ENCODE data around the gene TMEM204.
"Not testable (repeated sequence)": the region's sequence is repeated elsewhere in the genome, so short reads cannot be mapped to it uniquely, and the experiment has no call there.

Gene TMEM204

GRCh38 chr16:1559446-1559975, 26.0 kb downstream of the TMEM204 start:
- DNase-seq = peak in 2 of 5 experiments; percentile 18 to 76

DNA sequence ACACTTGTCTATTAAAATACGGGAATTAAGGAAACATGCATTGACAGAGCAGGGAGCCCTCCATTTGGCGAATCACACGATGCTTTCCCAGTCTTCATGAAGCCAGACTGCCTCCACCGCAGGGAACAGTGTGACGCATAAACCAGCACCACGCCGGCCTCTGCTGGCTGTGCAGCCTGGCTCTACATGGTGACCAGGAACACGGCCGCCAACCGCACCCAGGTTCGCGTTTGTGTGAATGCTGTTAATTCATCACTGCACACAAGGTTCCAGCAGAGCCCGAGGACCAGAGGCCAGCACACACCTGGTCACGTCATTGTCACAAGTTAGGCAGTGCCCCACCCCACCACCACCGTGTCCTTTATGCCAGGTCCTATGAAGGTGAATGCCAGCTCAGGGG, 26.7 kb downstream of the TMEM204 start:
- DNase-seq = no peak

GRCh38 chr16:1560866-1561265, 27.4 kb downstream of the TMEM204 start:
- DNase-seq = no peak

- DNase-seq = no peak
Measured at GRCh38 chr16:1561266-1561665, 27.8 kb downstream of the TMEM204 start.

DNA sequence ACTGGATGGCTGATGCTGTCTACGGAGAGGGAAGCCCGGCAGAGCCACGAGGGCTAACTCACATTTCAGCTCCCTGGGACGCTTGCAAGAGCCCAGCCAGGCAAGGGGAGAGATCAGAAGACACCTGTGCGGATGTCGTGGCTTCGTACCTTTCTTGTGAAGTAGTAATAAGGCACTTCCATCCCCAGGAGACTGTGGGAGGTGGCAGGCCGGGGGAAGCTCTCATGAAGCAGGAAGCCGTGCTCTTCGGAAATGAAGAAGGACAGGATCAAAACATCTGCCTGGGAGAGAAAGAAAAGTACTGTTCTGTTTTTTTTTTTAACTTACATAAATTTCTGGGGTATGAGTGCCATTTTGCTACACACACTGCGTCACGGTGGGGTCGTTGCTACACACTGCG, 28.4 kb downstream of the TMEM204 start:
- DNase-seq = no peak

- DNase-seq = no peak
Measured at GRCh38 chr16:1563786-1564185, 30.3 kb downstream of the TMEM204 start.

DNA sequence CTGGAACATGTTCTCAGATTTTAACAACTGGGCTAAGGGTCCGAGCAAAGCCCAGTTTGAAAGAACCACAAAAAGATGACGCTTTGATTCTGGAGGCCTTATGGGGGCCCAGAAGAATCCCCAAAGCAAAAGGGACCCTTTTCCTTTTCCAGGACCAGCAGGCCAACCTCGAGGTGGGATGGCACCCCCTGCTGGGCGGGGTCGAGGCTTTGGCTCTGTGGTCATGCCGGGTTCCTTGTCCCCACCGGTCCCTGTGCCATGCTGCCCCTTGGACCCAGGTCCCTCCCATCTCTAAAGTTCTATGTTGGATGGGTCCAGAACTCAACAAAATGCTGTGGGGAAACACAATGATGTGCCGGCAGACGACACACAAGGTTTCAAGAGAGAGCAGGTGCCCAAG, 30.9 kb downstream of the TMEM204 start:
- DNase-seq = no peak

- no peak for DNase-seq
Measured at GRCh38 chr16:1565083-1565805, 31.8 kb downstream of the TMEM204 start.

DNA sequence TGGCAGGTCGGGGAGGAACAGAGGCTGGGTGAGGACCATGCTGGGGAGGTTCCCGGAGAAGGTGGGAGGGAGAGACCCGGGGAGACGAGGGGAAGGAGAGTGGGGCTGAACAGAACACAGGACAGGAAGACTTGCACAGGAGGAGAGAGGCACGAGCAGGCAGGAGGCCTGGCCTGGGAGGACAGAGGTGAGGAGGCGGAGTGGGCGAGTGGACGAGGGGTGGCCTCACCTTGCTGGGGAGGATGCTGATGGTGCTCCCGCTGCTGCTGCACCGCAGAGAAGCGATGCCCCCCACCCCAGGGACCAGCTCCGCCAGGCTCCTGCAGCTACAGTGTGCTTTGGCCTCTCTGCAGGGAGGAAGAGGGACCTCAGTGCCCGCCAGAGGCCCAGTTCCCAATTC, 34.5 kb downstream of the TMEM204 start:
- no peak for DNase-seq

- no peak for DNase-seq
Measured at GRCh38 chr16:1571012-1571671, 37.7 kb downstream of the TMEM204 start.

- no peak for DNase-seq
Measured at GRCh38 chr16:1572673-1573072, 39.2 kb downstream of the TMEM204 start.

DNA sequence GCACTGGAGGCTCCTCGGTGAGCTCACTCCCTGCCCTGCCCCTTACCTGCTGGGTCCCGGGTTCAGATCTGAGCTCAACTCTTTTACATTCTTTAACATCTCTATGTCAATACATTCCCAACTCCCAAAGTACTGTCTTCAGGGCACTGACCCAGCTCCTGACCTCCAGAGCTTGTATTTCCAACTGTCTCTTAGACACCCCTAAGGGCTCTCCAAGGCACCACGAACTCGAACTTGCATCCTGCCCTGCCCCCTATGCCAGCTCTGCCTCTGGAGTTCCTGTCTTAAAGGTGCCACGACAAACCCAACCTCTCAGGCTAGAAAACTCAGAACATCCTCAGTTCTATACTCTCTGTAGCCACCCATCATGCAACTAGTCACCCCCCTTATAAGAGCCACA, 39.8 kb downstream of the TMEM204 start:
- DNase-seq = no peak

GRCh38 chr16:1575578-1575977, 42.1 kb downstream of the TMEM204 start:
- no peak for DNase-seq

DNA sequence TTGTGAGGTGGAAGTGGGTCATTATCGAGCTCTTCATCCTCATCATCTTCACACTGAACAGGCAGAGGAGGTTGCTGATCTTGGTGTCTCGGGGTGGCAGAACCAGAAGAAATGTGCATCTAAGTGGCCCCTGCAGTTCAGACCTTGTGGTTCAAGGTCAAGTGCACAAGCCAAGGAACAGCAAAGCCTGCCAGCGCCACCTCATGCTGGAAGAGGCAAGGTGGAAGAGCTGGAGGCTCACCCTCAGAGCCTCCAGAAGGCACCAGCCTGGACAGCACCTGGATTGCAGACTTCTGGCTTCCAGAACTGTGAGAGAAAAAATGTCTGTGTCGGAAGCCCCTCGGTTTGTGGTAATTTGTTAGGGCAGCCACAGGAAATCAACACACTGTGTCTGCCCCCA, 45.7 kb downstream of the TMEM204 start:
- DNase-seq = peak in 1 of 5 experiments; percentile 33

DNA sequence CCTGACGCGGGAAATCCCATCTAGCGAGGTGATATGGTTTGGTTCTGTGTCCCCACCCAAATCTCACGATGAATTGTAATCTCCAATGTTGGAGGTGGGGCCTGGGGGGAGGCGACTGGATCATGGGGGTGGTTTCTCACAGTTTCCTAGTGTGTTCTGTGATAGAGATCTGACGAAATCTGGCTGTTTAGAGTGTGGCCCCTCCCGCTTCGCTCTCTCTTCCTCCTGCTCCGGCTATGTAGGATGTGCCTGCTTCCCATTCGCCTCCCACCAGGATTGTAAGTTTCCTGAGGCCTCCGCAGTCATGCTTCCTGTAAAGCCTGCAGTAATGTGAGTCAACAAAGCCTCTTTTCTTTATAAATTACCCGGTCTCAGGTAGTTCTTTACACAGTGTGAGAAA, 46.8 kb downstream of the TMEM204 start:
- no peak for DNase-seq

- no peak for DNase-seq
Measured at GRCh38 chr16:1580956-1581355, 47.5 kb downstream of the TMEM204 start.

GRCh38 chr16:1581804-1582203, 48.3 kb downstream of the TMEM204 start:
- DNase-seq = no peak

DNA sequence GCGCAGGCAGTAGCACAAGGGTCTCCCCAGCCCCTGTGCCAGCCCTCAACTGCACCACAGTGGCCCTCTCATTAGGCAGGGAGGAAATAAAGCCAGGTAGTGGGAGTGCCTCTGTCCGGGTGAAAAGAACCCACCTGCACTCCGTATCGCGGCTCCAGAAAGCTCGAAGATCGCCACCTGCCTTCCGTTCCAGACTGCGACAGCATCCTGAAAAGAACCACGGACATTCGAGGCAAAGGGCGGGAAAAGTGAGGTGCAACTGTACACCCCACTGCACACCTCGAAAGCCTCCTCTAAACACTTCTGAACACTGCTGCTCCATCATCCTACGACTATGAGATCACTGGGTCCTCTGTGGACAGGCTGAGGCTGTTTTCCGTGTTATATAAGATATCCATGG, 49.7 kb downstream of the TMEM204 start:
- DNase-seq = no peak

- DNase-seq = no peak
Measured at GRCh38 chr16:1584926-1585484, 51.5 kb downstream of the TMEM204 start.

DNA sequence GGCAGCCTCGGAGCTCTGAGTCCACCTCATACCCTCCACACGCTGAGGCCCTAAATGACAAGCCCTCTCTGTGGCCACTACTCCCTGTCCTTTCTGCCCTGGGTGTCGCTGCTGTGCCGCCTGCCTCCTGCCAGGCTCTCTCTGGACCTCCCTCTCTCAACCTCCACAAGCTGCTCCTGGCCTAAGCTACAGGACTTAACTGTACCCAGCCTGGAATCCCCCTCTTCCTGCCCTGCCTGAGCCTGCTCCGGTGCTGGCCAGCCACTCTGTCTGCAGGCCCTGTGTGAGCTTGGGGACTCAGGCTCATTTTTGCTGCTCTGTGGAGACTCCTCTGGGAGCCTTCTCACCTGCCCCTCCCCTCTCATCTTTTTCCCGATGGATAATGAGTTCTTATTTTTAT, 56.9 kb downstream of the TMEM204 start:
- no peak for DNase-seq

DNA sequence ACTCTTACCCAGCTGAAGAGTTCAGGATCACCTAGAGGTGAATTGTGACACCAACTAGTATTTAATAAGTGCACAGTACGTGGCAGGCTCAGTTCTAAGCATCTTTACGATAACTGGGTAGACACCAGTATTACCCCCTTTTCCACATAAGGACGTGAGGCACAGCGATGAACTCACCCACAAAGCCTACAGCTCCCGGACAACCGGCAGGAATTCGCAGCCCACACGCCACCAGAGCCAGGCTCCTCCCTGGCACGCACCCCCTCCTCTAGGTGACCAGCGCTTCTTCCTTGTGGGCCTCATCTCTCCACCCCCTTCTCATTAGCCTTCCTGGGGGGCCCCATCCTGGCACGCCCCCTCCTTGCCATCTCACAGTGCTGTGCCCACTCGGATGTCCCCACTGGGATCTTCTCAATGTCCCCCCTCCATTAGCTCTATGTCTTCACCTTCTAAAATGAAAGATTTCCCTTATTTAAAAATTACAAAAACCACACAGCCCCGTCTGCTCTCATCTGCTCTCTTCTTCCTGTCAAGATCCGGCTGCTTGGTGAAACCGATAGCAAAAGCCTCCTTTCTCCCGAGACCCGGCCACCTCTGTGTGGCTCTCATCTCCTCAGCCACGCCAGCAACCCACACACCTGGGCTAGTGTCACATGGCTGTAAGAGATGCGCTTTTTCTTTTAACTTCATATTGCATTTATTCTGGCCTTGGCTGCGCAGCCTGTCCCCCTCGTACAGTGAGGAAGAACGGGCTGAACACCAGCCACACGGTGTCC, 57.7 kb downstream of the TMEM204 start:
- no peak for DNase-seq

DNA sequence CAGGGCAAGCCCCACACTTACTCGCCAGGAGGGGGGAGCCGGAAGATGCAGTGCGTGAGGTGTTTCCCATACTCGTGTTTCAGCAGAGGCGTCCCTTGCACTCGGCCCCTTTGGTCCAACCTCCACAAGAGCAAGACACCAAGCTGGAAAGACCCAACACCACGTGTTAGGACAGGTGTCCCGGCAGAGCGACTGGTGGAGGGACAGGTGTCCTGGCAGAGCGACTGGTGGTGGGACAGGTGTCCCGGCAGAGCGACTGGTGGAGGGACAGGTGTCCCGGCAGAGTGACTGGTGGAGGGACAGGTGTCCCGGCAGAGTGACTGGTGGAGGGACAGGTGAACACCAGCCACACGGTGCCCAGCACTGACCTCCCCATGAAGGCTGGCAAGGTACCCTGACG, 59.0 kb downstream of the TMEM204 start:
- no peak for DNase-seq

- DNase-seq = not testable (repeated sequence)
Measured at GRCh38 chr16:1595511-1595910, 62.0 kb downstream of the TMEM204 start.

Measured in T-helper 2 cell (primary cell).